Panc1 (cell line): ENCODE measurements around the gene PIP5K1C. TPM values are rescaled to one million over a fixed set of nuclear protein-coding genes. Genes with fewer than 3 reads are reported as not detected.

Experiments
- ATAC-seq: fragments of 200-7000 bp; cut with Tn5 transposase; 2 replicates; pipeline ENCODE4 v1.9.1; 2020; ENCODE audit warnings: mild to moderate bottlenecking, moderate library complexity
- BruUV-seq: library from RNA; stranded (reverse); fragments of 400-500 nt; replicated peaks from 2 replicates; lab custom pipeline; 2021; lab: Mats Ljungman, UMichigan
- CTCF ChIA-PET: fragments of 300-600 bp; sonication (Branson Sonifier 250); formaldehyde crosslinking; loops from one replicate; lab custom pipeline; 2022; ENCODE audit warnings: antibody characterized with exemption; lab: Charles Lee
- POLR2A ChIA-PET: fragments of 300-600 bp; sonication (Branson Sonifier 250); formaldehyde crosslinking; loops from one replicate; lab custom pipeline; 2022; ENCODE audit warnings: antibody characterized with exemption; lab: Charles Lee
- DNase-seq: peaks from one replicate; pipeline ENCODE4 v3.0.0-alpha.2; 2010; ENCODE audit warnings: low read depth, low spot score
- H3K27ac ChIP-seq: 2 replicates; pipeline ENCODE4 v1.5.1; 2011; ENCODE audit warnings: mild to moderate bottlenecking, low read length, inconsistent platforms
- H3K27me3 ChIP-seq: fragments of 200-500 bp; sonication (Bioruptor generic); 2 replicates; pipeline ENCODE4 v1.6.0; 2014; ENCODE audit warnings: low read length, inconsistent platforms; ENCODE audit not compliant: control insufficient read depth, insufficient read depth
- H3K36me3 ChIP-seq: fragments of 200-500 bp; sonication (Bioruptor generic); 2 replicates; pipeline ENCODE4 v1.5.1; 2014; ENCODE audit warnings: inconsistent platforms, mild to moderate bottlenecking, low read length, moderate library complexity; ENCODE audit not compliant: control insufficient read depth, insufficient read depth
- H3K4me1 ChIP-seq: 2 replicates; pipeline ENCODE4 v1.5.1; 2011; ENCODE audit warnings: inconsistent platforms, mild to moderate bottlenecking, low read length, moderate library complexity; ENCODE audit not compliant: control insufficient read depth, insufficient read depth
- H3K4me3 ChIP-seq, 2 experiments: 2 replicates each; pipeline ENCODE4 v1.5.1; 2011 to 2012; ENCODE audit warnings: low read depth in 2 of 2, low read length in 2 of 2, mild to moderate bottlenecking in 2 of 2, inconsistent platforms in 1 of 2, moderate library complexity in 1 of 2
- H3K9me3 ChIP-seq: fragments of 200-500 bp; sonication (Bioruptor generic); 2 replicates; pipeline ENCODE4 v1.5.1; 2014; ENCODE audit warnings: low read depth, mild to moderate bottlenecking, inconsistent platforms, low read length, moderate library complexity; ENCODE audit not compliant: control insufficient read depth, insufficient read depth
- POLR2AphosphoS5 ChIP-seq: IDR thresholded peaks from 2 replicates; pipeline ENCODE4 v1.6.1; 2012; ENCODE audit warnings: mild to moderate bottlenecking, low read depth, low read length, moderate library complexity
- REST ChIP-seq, 2 experiments: IDR thresholded peaks; 2 replicates each; pipeline ENCODE4 v1.6.1; 2011 to 2012; ENCODE audit warnings: low read depth in 2 of 2, control low read depth in 1 of 2, low read length in 1 of 2, mild to moderate bottlenecking in 1 of 2, moderate library complexity in 1 of 2; ENCODE audit not compliant: insufficient read depth in 1 of 2
- SIN3A ChIP-seq: IDR thresholded peaks from 2 replicates; pipeline ENCODE4 v1.6.1; 2012; ENCODE audit warnings: low read depth, mild to moderate bottlenecking, low read length, moderate library complexity, borderline replicate concordance; ENCODE audit not compliant: insufficient read depth
- TCF7L2 ChIP-seq: IDR thresholded peaks from 2 replicates; pipeline ENCODE4 v1.6.1; 2011; ENCODE audit warnings: mild to moderate bottlenecking, low read depth, low read length, inconsistent platforms
- in situ Hi-C: cut with HindIII; loops from 2 replicates; pipeline ENCODE4 v1.10.0; 2016; ENCODE audit warnings: low sequenced_read_pairs, low pct_unique_long_range_greater_than_20kb
- intact Hi-C: fragments of 100-400 bp; cut with micrococcal nuclease; formaldehyde crosslinking; loops from one replicate; pipeline ENCODE4 v1.10.0; 2022; ENCODE audit not compliant: unreplicated experiment
- total RNA-seq: library from RNA; stranded (reverse); gene quantifications from one replicate; pipeline ENCODE4 v1.2.1, GENCODE V29; 2021; ENCODE audit not compliant: unreplicated experiment
- TF ChIP-seq, protein P1 (sequence below): fragments of 450-650 bp; IDR thresholded peaks from 2 replicates; pipeline ENCODE4 v1.5.1; 2017; ENCODE audit warnings: mild to moderate bottlenecking

Gene PIP5K1C
- total RNA-seq, 1 experiment from 2014 or later: 30.6 TPM

- no peaks in the 10 kb centered on the region for H3K36me3 ChIP-seq
- H3K4me1 ChIP-seq: no peaks in the 10 kb centered on the region
- H3K27me3 ChIP-seq: no peaks in the 10 kb centered on the region
- no TSS peak for BruUV-seq
- POLR2A ChIA-PET: no interaction called here
- DNase-seq (no peak), ATAC-seq (no peak)
- in situ Hi-C loops (no loop called here), intact Hi-C loops (no loop called here)
- CTCF ChIA-PET: interaction anchor here (0.7 kb wide), 1 partner anchor 579 kb away, joined by 3 read pairs; no protein-coding TSS in a partner anchor
- no peaks in the 10 kb centered on the region for H3K9me3 ChIP-seq
- no peak overlapping the region for H3K27ac ChIP-seq
- TF ChIP-seq, protein P1, sequence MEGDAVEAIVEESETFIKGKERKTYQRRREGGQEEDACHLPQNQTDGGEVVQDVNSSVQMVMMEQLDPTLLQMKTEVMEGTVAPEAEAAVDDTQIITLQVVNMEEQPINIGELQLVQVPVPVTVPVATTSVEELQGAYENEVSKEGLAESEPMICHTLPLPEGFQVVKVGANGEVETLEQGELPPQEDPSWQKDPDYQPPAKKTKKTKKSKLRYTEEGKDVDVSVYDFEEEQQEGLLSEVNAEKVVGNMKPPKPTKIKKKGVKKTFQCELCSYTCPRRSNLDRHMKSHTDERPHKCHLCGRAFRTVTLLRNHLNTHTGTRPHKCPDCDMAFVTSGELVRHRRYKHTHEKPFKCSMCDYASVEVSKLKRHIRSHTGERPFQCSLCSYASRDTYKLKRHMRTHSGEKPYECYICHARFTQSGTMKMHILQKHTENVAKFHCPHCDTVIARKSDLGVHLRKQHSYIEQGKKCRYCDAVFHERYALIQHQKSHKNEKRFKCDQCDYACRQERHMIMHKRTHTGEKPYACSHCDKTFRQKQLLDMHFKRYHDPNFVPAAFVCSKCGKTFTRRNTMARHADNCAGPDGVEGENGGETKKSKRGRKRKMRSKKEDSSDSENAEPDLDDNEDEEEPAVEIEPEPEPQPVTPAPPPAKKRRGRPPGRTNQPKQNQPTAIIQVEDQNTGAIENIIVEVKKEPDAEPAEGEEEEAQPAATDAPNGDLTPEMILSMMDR: no peak
- no peak for TF ChIP-seq POLR2AphosphoS5
- no peak for TF ChIP-seq SIN3A
- no peak for TF ChIP-seq TCF7L2
- no peak for TF ChIP-seq REST (IDR thresholded peaks at IDR 0.05; ENCODE audit: insufficient read depth in 1 of 2, low read depth in 2 of 2, low read length in 1 of 2)
- H3K4me3 ChIP-seq: no peak overlapping the region
These were observed 107.1 kb downstream of the PIP5K1C start for GRCh38 chr19:3593156-3593555.

GRCh38 chr19:3591876-3592613, 108.2 kb downstream of the PIP5K1C start:
- ChIA-PET POLR2A (no interaction called here), CTCF (interaction anchor here (1.0 kb wide), 1 partner anchor 16 kb away, joined by 4 read pairs; no protein-coding TSS in a partner anchor)
- intact Hi-C loops: no loop called here
- Histone ChIP-seq H3K4me1 (no peaks in the 10 kb centered on the region), H3K9me3 (no peaks in the 10 kb centered on the region), H3K36me3 (no peaks in the 10 kb centered on the region), H3K27ac (no peak overlapping the region), H3K4me3 (no peak overlapping the region), H3K27me3 (no peaks in the 10 kb centered on the region)
- BruUV-seq: no TSS peak
- ATAC-seq (no peak), DNase-seq (no peak)
- in situ Hi-C loops: no loop called here
- TF ChIP-seq REST (IDR thresholded peaks at IDR 0.05; ENCODE audit: insufficient read depth in 1 of 2, low read depth in 2 of 2, low read length in 1 of 2) (no peak), TCF7L2 (no peak), SIN3A (no peak), POLR2AphosphoS5 (no peak)
- TF ChIP-seq, protein P1: no peak
